Thyroid gland (tissue), 4 donors: Measurements from ENCODE around the gene STIM1. TPM values are rescaled to one million over a fixed set of nuclear protein-coding genes. Genes with fewer than 3 reads are reported as not detected.
A peak's percentile ranks its signal among the peaks of the same experiment; 100 is the strongest.
"Not testable (repeated sequence)": the region's sequence is repeated elsewhere in the genome, so short reads cannot be mapped to it uniquely, and the experiment has no call there.

Source experiments
- DNase-seq, 2 donors: peaks; one replicate each; pipeline ENCODE4 v3.0.0-alpha.2; 2019
- H3K27ac ChIP-seq, 3 donors: fragments of 200-600 bp; sonication (generic); 1 replicate in 2 of 3; 2 replicates in 1 of 3; pipeline ENCODE4 v1.5.1; 2016 to 2019; ENCODE audit warnings: mild to moderate bottlenecking in 1 of 3, moderate library complexity in 1 of 3
- H3K27me3 ChIP-seq: fragments of 200-600 bp; sonication (generic); one replicate; pipeline ENCODE4 v1.5.1; 2019
- H3K36me3 ChIP-seq, 2 donors: fragments of 200-600 bp; sonication (generic); one replicate each; pipeline ENCODE4 v1.5.1; 2016 to 2019
- H3K4me1 ChIP-seq, 2 donors: fragments of 200-600 bp; sonication (generic); one replicate each; pipeline ENCODE4 v1.5.1; 2017 to 2019
- H3K4me3 ChIP-seq, 3 donors: fragments of 200-600 bp; sonication (generic); replicated peaks in 1 of 3; 1 replicate in 2 of 3; 2 replicates in 1 of 3; pipeline ENCODE4 v1.5.1; 2016; ENCODE audit warnings: mild to moderate bottlenecking in 1 of 3
- H3K9me3 ChIP-seq: fragments of 200-600 bp; sonication (generic); one replicate; pipeline ENCODE4 v1.5.1; 2017
- POLR2A ChIP-seq, 2 donors: fragments of 450-650 bp; IDR thresholded peaks; one replicate each; pipeline ENCODE4 v1.6.1; 2017; ENCODE audit warnings: antibody characterized with exemption in 2 of 2, mild to moderate bottlenecking in 2 of 2, moderate library complexity in 1 of 2
- WGBS, 2 donors: methylation state at CpG; one replicate each; pipeline ENCODE4 v1.1.5; 2017; 5-methylcytosine and 5-hydroxymethylcytosine counted together
- intact Hi-C: fragments of 100-400 bp; cut with DNase I; formaldehyde crosslinking; loops from one replicate; pipeline ENCODE4 v1.15.1; 2023
- total RNA-seq, 4 donors: library from RNA; depleted of rRNA; stranded (reverse); fragments of >200 nt; gene quantifications; one replicate each; pipeline ENCODE4 v1.2.3, GENCODE V29; 2016
- TF ChIP-seq, protein P1 (sequence below), 6 experiments: fragments of 200-600 bp in 3 of 6; fragments of 450-650 bp in 3 of 6; sonication (generic) in 3 of 6; IDR thresholded peaks; one replicate each; pipeline ENCODE4 v1.5.1; 2016 to 2019; ENCODE audit warnings: antibody characterized with exemption in 6 of 6, mild to moderate bottlenecking in 2 of 6, inconsistent platforms in 1 of 6, moderate library complexity in 1 of 6

STIM1 gene
- total RNA-seq, 4 donors from 2014 or later: 54.3 to 89.2 (median 71.0) TPM

DNA sequence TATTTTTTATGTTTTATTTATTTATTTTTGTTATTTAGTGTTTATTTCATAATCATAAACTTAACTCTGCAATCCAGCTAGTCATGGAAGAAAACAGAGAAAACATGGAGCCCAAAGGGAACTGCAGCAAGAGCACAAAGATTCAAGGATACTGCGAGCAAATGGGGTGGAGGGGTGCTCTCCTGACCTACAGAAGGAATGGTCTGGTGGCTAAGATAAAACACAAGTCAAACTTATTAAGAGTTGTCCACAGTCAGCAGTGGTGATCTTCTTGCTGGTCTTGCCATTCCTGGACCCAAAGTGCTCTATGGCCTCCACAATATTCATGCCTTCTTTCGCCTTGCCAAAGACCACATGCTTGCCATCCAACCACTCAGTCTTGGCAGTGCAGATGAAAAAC lies 36.7 kb downstream of the STIM1 start:
- intact Hi-C loops: no loop called here
- H3K27me3 ChIP-seq: no peaks in the 10 kb centered on the region
- 98% methylated on average over 2 of the region's 2 CpGs for WGBS, 2 donors
- H3K9me3 ChIP-seq: no peaks in the 10 kb centered on the region
- no peaks in the 10 kb centered on the region for H3K36me3 ChIP-seq
- peaks cover 18 to 23% of the 10 kb centered on the region in 2 donors for H3K4me1 ChIP-seq
- H3K4me3 ChIP-seq: no peak overlapping the region
- DNase-seq: no peak
- no peak for TF ChIP-seq POLR2A (IDR thresholded peaks at IDR 0.05)
- TF ChIP-seq, protein P1, sequence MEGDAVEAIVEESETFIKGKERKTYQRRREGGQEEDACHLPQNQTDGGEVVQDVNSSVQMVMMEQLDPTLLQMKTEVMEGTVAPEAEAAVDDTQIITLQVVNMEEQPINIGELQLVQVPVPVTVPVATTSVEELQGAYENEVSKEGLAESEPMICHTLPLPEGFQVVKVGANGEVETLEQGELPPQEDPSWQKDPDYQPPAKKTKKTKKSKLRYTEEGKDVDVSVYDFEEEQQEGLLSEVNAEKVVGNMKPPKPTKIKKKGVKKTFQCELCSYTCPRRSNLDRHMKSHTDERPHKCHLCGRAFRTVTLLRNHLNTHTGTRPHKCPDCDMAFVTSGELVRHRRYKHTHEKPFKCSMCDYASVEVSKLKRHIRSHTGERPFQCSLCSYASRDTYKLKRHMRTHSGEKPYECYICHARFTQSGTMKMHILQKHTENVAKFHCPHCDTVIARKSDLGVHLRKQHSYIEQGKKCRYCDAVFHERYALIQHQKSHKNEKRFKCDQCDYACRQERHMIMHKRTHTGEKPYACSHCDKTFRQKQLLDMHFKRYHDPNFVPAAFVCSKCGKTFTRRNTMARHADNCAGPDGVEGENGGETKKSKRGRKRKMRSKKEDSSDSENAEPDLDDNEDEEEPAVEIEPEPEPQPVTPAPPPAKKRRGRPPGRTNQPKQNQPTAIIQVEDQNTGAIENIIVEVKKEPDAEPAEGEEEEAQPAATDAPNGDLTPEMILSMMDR (IDR thresholded peaks at IDR 0.05): no peak
- H3K27ac ChIP-seq: no peak overlapping the region

GRCh38 chr11:3893311-3893710 lies 37.8 kb downstream of the STIM1 start:
- Histone ChIP-seq H3K27me3 (no peaks in the 10 kb centered on the region), H3K36me3 (no peaks in the 10 kb centered on the region), H3K4me1 (peaks cover 18 to 23% of the 10 kb centered on the region in 2 donors), H3K4me3 (no peak overlapping the region), H3K27ac (no peak overlapping the region), H3K9me3 (no peaks in the 10 kb centered on the region)
- 91 to 94% methylated on average over 2 of the region's 2 CpGs for WGBS, 2 donors
- no peak for DNase-seq
- no peak for TF ChIP-seq POLR2A (IDR thresholded peaks at IDR 0.05)
- TF ChIP-seq, protein P1 (IDR thresholded peaks at IDR 0.05): no peak
- intact Hi-C loops: no loop called here

DNA sequence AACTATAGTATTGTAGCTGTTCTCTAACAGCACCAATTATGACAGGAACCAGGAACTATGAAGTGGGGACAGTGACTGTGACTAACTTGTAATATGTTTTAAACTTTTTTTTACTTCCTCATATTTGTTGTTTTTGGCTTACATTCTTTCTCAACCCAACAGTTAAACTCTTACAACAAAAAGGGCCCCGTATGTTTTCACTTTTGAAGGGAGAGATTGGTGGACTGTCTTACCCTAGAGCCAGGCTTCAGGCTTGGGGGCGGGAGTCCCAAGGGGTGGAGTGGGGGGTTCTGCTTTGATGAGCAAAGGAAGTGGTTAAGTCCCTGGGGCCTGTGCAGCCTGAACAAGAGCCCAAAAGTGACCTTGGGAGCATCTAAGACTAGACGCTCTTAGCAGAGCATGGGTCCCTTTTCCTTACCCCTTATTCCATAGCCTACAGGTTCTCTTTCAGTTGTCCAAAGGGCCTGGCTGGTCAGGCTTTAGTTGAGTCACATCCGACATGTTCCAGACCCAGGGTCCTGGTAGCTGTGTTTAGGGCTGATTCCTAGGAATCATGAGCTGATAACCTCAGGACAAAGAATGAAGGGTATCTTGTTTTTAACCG lies 38.8 kb downstream of the STIM1 start:
- TF ChIP-seq, protein P1 (IDR thresholded peaks at IDR 0.05): no peak
- no peak for TF ChIP-seq POLR2A (IDR thresholded peaks at IDR 0.05)

GRCh38 chr11:3896644-3897043 lies 41.2 kb downstream of the STIM1 start:
- no peak for DNase-seq
- Histone ChIP-seq H3K36me3 (no peaks in the 10 kb centered on the region), H3K27me3 (no peaks in the 10 kb centered on the region), H3K27ac (peak overlapping the region in 1 of 3 donors; percentile 44), H3K9me3 (no peaks in the 10 kb centered on the region), H3K4me1 (peaks cover 27 to 33% of the 10 kb centered on the region in 2 donors), H3K4me3 (no peak overlapping the region)
- TF ChIP-seq POLR2A (IDR thresholded peaks at IDR 0.05): no peak
- TF ChIP-seq, protein P1 (IDR thresholded peaks at IDR 0.05): no peak
- intact Hi-C loops: no loop called here
- WGBS, 2 donors: 92 to 98% methylated on average over 2 of the region's 2 CpGs

More for the DNA sequence above, 38.8 kb downstream of the STIM1 start:
- 61 to 64% methylated on average over 5 of the region's 5 CpGs for WGBS, 2 donors
- H3K27me3 ChIP-seq: no peaks in the 10 kb centered on the region
- H3K4me3 ChIP-seq: no peak overlapping the region
- intact Hi-C loops: no loop called here
- no peaks in the 10 kb centered on the region for H3K9me3 ChIP-seq
- peaks cover 18 to 23% of the 10 kb centered on the region in 2 donors for H3K4me1 ChIP-seq
- no peaks in the 10 kb centered on the region for H3K36me3 ChIP-seq
- DNase-seq: no peak
- H3K27ac ChIP-seq: peak overlapping the region in 2 of 3 donors; percentile 52 to 73

DNA sequence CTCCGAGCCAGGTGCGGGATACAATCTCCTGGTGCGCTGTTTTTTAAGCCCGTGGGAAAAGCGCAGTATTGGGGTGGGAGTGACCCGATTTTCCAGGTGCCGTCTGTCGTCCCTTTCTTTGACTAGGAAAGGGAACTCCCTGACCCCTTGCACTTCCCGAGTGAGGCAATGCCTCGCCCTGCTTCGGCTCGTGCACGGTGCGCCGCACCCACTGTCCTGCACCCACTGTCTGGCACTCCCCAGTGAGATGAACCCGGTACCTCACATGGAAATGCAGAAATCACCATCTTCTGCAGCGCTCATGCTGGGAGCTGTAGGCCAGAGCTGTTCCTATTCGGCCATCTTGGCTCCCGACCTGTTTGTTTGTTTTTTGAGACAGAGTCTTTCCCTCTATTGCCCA lies 44.8 kb downstream of the STIM1 start:
- WGBS, 2 donors: 92 to 97% methylated on average over 19 of the region's 19 CpGs
- DNase-seq, intact Hi-C loops, H3K9me3 ChIP-seq, H3K27ac ChIP-seq, H3K27me3 ChIP-seq, H3K36me3 ChIP-seq, H3K4me3 ChIP-seq: not testable (repeated sequence)
- peaks cover 33 to 47% of the 10 kb centered on the region in 2 donors for H3K4me1 ChIP-seq
